Subcutaneous adipose tissue (tissue), 4 donors: Measurements from ENCODE around the gene TSNAXIP1. TPM values are rescaled to one million over a fixed set of nuclear protein-coding genes. Genes with fewer than 3 reads are reported as not detected.

ENCODE experiments used
- CTCF ChIP-seq: fragments of 450-650 bp; IDR thresholded peaks from one replicate; pipeline ENCODE4 v1.5.1; 2016; ENCODE audit warnings: low read depth, mild to moderate bottlenecking, control low read depth, antibody characterized with exemption, moderate library complexity
- total RNA-seq, 4 donors: library from RNA; depleted of rRNA; stranded (reverse); fragments of >200 nt; gene quantifications; one replicate each; pipeline ENCODE4 v1.1.0, GENCODE V29; 2016

TSNAXIP1 gene
- total RNA-seq, 4 donors from 2014 or later: 0.88 to 1.5 (median 1.0) TPM; not detected in 1

GRCh38 chr16:67841198-67841815 lies 34.6 kb downstream of the TSNAXIP1 start:
- TF ChIP-seq CTCF: no peak

DNA sequence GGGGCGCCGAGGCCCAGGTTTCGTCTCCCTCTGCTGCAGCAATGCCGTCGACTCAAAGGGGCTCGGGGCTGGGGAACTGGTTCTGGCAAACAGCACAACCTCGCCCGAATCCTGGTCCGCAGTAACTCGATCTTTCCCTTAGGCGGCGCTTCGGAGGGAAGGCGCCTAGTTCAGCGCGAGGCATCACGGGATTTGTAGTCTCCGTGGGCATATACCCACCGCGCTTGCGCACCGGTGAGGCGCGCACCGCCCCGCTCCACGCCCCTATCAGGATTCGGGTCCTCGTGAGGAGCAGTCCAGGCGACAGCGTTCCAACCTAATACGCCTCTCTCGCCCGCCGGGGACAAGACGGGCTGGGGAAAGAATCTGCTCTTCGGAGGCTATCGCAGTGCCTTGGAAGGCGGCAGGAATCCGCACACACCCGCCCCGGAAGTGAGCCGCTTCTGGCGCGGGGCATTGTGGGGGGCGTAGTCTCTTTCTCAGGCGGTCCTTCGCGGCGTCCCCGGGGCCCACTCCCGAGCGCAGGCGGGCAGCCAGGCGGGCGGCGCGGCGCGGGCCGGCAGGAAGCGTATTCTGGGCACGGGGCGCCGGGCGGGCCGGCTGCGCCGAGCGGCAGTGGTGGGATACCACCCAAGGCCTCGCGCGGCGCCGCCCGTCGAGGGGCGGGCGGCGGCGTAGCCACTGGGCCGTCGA lies 35.3 kb downstream of the TSNAXIP1 start, which contains the start of gene THAP11:
TSS of gene THAP11 (plus strand) at position 505 of the 693 bp plus-strand sequence. CDS start 235 bp downstream, outside the sequence.
- TF ChIP-seq CTCF: no peak

- no peak for TF ChIP-seq CTCF
Observed at GRCh38 chr16:67842509-67843342, 36.0 kb downstream of the TSNAXIP1 start.

DNA sequence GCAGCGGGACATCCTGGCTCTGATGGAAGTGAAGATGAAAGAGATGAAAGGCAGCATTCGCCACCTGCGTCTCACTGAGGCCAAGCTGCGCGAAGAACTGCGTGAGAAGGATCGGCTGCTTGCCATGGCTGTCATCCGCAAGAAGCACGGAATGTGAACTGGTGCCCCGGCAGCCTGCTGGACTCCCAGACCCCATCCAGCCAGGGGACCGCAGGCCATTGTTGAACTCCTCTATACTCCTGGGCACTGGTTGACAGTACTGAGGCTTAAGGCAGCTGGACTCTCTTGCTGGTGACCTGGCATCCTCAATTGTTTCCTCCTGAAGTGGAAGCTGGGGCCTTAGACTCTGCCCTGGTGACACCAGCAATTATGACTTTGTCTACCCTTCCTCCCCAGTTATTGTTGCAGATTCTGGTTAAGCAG lies 36.7 kb downstream of the TSNAXIP1 start:
- TF ChIP-seq CTCF: no peak

GRCh38 chr16:67844497-67844896 lies 37.8 kb downstream of the TSNAXIP1 start:
- no peak for TF ChIP-seq CTCF

- TF ChIP-seq CTCF: no peak
Observed at GRCh38 chr16:67845291-67846062, 38.8 kb downstream of the TSNAXIP1 start.
